ENCODE results near the gene FAM168A. TPM values are rescaled to one million over a fixed set of nuclear protein-coding genes. Genes with fewer than 3 reads are reported as not detected.
"Not testable (repeated sequence)": the region's sequence is repeated elsewhere in the genome, so short reads cannot be mapped to it uniquely, and the experiment has no call there.

The FAM168A gene
- polyA plus RNA-seq, 3 donors: 44.2 to 47.6 (median 44.5) TPM

GRCh38 chr11:73507086-73507485, 90.8 kb downstream of the FAM168A start:
- DNase-seq (ENCODE audit: extremely low read depth in 1 of 11, low read depth in 9 of 11, low spot score in 4 of 11): no peak

GRCh38 chr11:73506038-73506437, 91.9 kb downstream of the FAM168A start:
- no peak for DNase-seq (ENCODE audit: extremely low read depth in 1 of 11, low read depth in 9 of 11, low spot score in 4 of 11)

- no peak for DNase-seq (ENCODE audit: extremely low read depth in 1 of 11, low read depth in 9 of 11, low spot score in 4 of 11)
Observed at GRCh38 chr11:73498343-73498742, 99.6 kb downstream of the FAM168A start.

DNA sequence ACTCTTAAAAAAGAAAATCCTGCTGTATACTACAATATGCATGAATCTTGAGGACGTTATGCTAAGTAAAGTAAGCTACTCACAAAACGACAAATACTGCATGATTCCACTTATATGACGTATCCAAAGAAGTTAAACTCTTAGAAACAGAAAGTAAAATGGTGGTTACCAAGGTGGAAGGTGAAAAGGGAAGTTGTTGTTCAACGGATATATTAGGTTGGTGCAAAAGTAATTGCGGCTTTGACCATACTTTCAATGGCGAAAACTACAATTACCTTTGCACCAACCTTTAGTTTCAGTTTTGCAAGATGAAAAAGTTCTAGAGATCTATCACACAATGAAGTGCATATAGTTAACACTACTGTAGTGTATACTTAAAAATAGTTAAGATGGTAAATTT, 101.8 kb downstream of the FAM168A start:
- DNase-seq (ENCODE audit: extremely low read depth in 1 of 11, low read depth in 9 of 11, low spot score in 4 of 11): no peak

- no peak for DNase-seq (ENCODE audit: extremely low read depth in 1 of 11, low read depth in 9 of 11, low spot score in 4 of 11)
Observed at GRCh38 chr11:73495731-73496130, 102.2 kb downstream of the FAM168A start.

DNA sequence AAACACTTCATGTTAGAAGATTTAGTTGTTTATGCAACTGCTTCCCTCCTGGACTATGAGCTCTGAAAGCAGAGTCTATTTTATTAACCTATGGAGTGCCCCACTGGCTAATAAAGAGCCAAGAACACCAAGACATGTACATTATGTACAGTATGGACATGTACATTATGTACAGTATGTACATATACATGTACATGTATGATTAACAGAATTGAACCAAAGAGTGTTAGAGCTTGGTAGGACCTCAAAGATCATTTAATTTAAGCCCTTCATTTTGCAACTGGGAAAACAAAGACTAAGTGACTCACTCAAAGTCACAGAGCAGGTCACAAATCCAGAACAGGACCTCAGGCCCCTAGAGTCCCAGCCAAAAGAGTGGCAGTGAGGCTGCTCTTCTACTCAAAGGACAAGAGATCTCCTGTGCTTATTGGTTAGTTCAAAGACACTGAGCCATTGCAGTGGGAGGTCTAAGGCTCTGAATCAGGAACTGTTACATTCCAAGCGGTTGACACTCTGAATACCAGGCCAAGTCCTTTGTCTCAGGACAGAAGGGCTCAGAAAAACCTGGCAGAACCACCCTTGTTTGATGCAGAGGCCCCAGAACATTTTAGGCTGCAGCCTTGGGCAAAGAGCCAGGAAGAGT, 103.8 kb downstream of the FAM168A start:
- no peak for DNase-seq (ENCODE audit: extremely low read depth in 1 of 11, low read depth in 9 of 11, low spot score in 4 of 11)

DNA sequence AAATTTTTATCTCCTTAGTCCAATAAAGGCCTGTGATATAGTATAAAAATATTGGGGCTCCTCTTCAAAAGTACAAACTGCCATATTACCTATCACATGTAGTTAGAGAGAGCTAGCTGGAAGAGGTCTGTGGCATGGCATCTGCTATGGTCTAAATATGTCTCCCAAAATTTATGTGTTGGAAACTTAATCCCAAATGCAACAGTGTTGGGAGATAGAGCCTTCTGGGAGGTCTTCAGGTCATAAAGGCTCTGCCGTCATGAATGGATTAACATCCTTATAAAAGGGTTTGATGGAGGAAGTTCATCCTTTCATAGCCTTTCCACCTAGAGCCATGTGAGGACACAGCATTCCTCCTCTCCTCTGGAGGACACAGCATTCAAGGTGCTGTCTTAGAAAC, 116.3 kb downstream of the FAM168A start:
- DNase-seq (ENCODE audit: extremely low read depth in 1 of 11, low read depth in 9 of 11, low spot score in 4 of 11): no peak

GRCh38 chr11:73480677-73481076, 117.2 kb downstream of the FAM168A start:
- no peak for DNase-seq (ENCODE audit: extremely low read depth in 1 of 11, low read depth in 9 of 11, low spot score in 4 of 11)

GRCh38 chr11:73478737-73479347, 119.1 kb downstream of the FAM168A start:
- DNase-seq (ENCODE audit: extremely low read depth in 1 of 11, low read depth in 9 of 11, low spot score in 4 of 11): no peak

DNA sequence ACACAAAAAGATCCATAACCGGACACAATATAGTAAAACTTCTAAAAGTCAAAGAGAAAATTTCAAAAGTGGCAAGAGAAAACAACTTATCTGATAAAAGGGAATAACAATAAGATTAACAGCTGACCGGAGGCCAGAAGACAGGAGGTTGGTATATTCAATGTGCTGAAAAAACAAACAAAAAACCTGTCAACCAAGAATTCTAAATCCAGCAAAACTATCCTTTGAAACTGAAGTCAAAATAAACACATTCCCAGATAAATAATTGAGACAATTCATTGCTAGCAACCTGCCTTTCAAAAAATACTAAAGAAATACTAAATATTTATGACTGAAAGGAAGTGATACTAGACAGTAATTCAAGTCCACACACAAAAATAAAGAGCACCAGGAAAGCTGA, 120.4 kb downstream of the FAM168A start:
- no peak for DNase-seq (ENCODE audit: extremely low read depth in 1 of 11, low read depth in 9 of 11, low spot score in 4 of 11)

- no peak for DNase-seq (ENCODE audit: extremely low read depth in 1 of 11, low read depth in 9 of 11, low spot score in 4 of 11)
Observed at GRCh38 chr11:73475549-73476095, 122.3 kb downstream of the FAM168A start.

- no peak for DNase-seq (ENCODE audit: extremely low read depth in 1 of 11, low read depth in 9 of 11, low spot score in 4 of 11)
Observed at GRCh38 chr11:73473252-73473651, 124.7 kb downstream of the FAM168A start.

DNA sequence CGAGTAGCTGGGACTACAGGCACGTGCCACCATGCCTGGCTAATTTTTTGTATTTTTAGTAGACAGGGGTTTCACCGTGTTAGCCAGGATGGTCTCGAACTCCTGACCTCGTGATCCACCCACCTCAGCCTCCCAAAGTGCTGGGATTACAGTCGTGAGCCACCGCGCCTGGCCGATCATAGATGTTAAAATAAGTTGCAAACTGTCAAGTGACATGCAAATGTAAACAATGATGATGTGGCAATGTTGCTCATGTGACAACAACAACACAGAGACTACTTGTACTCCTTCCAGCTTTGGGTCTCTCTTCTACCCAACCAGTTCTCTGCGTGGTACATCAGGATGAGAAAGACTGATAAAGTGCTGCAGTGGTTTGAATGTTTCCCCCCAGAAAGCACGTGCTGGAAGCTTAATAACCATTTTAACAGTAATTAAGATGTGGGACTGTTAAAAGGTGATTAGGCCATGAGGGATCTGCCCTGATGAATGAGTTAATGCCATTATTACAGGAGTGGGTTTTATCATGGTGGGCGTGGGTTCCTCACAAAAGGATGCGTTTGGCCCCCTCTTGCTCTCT, 127.8 kb downstream of the FAM168A start:
- not testable (repeated sequence) for DNase-seq (ENCODE audit: extremely low read depth in 1 of 11, low read depth in 9 of 11, low spot score in 4 of 11)

- no peak for DNase-seq (ENCODE audit: extremely low read depth in 1 of 11, low read depth in 9 of 11, low spot score in 4 of 11)
Observed at GRCh38 chr11:73469401-73469800, 128.5 kb downstream of the FAM168A start.

GRCh38 chr11:73468590-73469161, 129.2 kb downstream of the FAM168A start:
- DNase-seq (ENCODE audit: extremely low read depth in 1 of 11, low read depth in 9 of 11, low spot score in 4 of 11): no peak

GRCh38 chr11:73467505-73467904, 130.4 kb downstream of the FAM168A start:
- DNase-seq (ENCODE audit: extremely low read depth in 1 of 11, low read depth in 9 of 11, low spot score in 4 of 11): no peak

DNA sequence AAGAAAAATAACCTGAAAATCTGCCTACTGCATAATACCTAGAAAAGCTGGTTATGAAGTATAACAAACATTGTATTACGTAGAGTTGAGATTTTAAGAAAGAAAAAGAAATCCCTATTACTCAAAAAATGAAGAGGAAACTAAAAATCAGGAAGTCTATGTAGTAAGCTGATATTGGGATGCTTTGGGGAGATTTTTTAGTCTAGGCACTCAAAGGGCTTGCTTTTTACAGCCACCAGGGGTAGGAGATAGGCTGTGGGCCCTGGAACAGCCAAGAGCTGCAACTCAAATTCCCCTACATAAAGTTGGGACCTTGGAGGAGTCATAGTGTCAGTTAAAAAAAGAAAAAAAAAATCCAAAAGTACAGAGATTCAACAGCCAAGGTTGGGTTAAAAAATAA, 131.3 kb downstream of the FAM168A start:
- no peak for DNase-seq (ENCODE audit: extremely low read depth in 1 of 11, low read depth in 9 of 11, low spot score in 4 of 11)

DNA sequence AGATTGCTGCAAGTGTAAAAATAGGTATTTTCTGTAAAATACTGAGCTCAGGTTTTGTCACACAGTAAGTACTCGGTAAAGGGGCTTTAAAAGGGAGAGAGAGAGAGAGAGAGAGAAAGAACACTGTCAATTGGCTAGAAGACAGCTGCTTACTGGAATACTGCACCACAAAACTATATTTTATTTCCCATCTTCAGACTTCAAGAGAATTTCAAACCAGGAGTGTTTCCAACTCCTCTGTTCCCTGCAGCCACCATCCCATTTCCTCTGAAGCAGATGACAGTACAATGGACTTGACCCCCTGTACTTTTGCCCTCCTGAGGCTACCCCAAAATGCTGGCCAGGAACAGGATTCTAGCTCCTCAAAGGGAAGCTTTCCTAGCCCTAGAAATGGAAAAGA, 132.0 kb downstream of the FAM168A start:
- no peak for DNase-seq (ENCODE audit: extremely low read depth in 1 of 11, low read depth in 9 of 11, low spot score in 4 of 11)

- no peak for DNase-seq (ENCODE audit: extremely low read depth in 1 of 11, low read depth in 9 of 11, low spot score in 4 of 11)
Observed at GRCh38 chr11:73465023-73465675, 132.8 kb downstream of the FAM168A start.

- DNase-seq (ENCODE audit: extremely low read depth in 1 of 11, low read depth in 9 of 11, low spot score in 4 of 11): no peak
Observed at GRCh38 chr11:73464347-73464746, 133.6 kb downstream of the FAM168A start.
